GM06990 (cell line): ENCODE data around the gene C2CD2.
A peak's percentile ranks its signal among the peaks of the same experiment; 100 is the strongest.

Experiments
- DNase-seq: peaks from one replicate; pipeline ENCODE4 v3.0.0-alpha.2; 2011; ENCODE audit not compliant: insufficient read length; ENCODE audit errors: extremely low read depth
- H3K27me3 ChIP-seq: replicated peaks from 2 replicates; pipeline ENCODE4 v1.6.0; 2011; ENCODE audit warnings: low read length; ENCODE audit not compliant: control insufficient read depth, insufficient read depth
- H3K36me3 ChIP-seq: 2 replicates; pipeline ENCODE4 v1.5.1; 2011; ENCODE audit warnings: low read length; ENCODE audit not compliant: control insufficient read depth, insufficient read depth
- H3K4me3 ChIP-seq: replicated peaks from 2 replicates; pipeline ENCODE4 v1.5.1; 2011; ENCODE audit warnings: low read depth, mild to moderate bottlenecking, control low read depth, low read length
- CTCF ChIP-seq: IDR thresholded peaks from 2 replicates; pipeline ENCODE4 v1.5.1; 2011; ENCODE audit warnings: low read length, control low read depth, mild to moderate bottlenecking, inconsistent platforms; ENCODE audit not compliant: insufficient read depth, poor library complexity, severe bottlenecking

The C2CD2 gene

GRCh38 chr21:41925767-41926116, 28.1 kb downstream of the C2CD2 start:
- TF ChIP-seq CTCF = no peak
- DNase-seq = no peak
- Histone ChIP-seq H3K36me3 (no peaks in the 10 kb centered on the region), H3K4me3 (peak overlapping the region; percentile 60), H3K27me3 (no peaks in the 10 kb centered on the region)

- no peaks in the 10 kb centered on the region for H3K36me3 ChIP-seq
- DNase-seq = no peak
- H3K4me3 ChIP-seq = no peak overlapping the region
- no peaks in the 10 kb centered on the region for H3K27me3 ChIP-seq
- no peak for TF ChIP-seq CTCF
These were observed 29.5 kb downstream of the C2CD2 start for GRCh38 chr21:41924368-41924754.

GRCh38 chr21:41923631-41924367, 30.0 kb downstream of the C2CD2 start:
- no peaks in the 10 kb centered on the region for H3K27me3 ChIP-seq
- H3K36me3 ChIP-seq = peaks cover 4% of the 10 kb centered on the region
- no peak for TF ChIP-seq CTCF
- DNase-seq = no peak
- H3K4me3 ChIP-seq = no peak overlapping the region

- Histone ChIP-seq H3K27me3 (no peaks in the 10 kb centered on the region), H3K4me3 (no peak overlapping the region), H3K36me3 (peaks cover 4% of the 10 kb centered on the region)
- TF ChIP-seq CTCF = no peak
- no peak for DNase-seq
These were observed 30.6 kb downstream of the C2CD2 start for GRCh38 chr21:41923186-41923585.

- TF ChIP-seq CTCF = no peak
- Histone ChIP-seq H3K27me3 (no peaks in the 10 kb centered on the region), H3K4me3 (no peak overlapping the region), H3K36me3 (peaks cover 14% of the 10 kb centered on the region)
- DNase-seq = no peak
These were observed 32.8 kb downstream of the C2CD2 start for GRCh38 chr21:41921021-41921420.

- TF ChIP-seq CTCF = no peak
- no peaks in the 10 kb centered on the region for H3K27me3 ChIP-seq
- H3K4me3 ChIP-seq = no peak overlapping the region
- no peak for DNase-seq
- H3K36me3 ChIP-seq = peaks cover 15% of the 10 kb centered on the region
These were observed 33.3 kb downstream of the C2CD2 start for GRCh38 chr21:41920476-41920875.
